Osteoblast (primary cell): Measurements from ENCODE around the gene IDUA. TPM values are rescaled to one million over a fixed set of nuclear protein-coding genes. Genes with fewer than 3 reads are reported as not detected.

Experiments used
- DNase-seq: peaks from one replicate; pipeline ENCODE4 v3.0.0; 2011; ENCODE audit warnings: low spot score, mixed read lengths; ENCODE audit not compliant: insufficient read length; ENCODE audit errors: missing footprints
- H2AFZ ChIP-seq: 2 replicates; pipeline ENCODE4 v1.6.0; 2011; ENCODE audit warnings: mild to moderate bottlenecking, low read length
- H3K27ac ChIP-seq: 2 replicates; pipeline ENCODE4 v1.5.1; 2011; ENCODE audit warnings: mild to moderate bottlenecking, low read depth, low read length, moderate library complexity
- H3K27me3 ChIP-seq: 2 replicates; pipeline ENCODE4 v1.6.0; 2012; ENCODE audit warnings: mild to moderate bottlenecking, control low read depth, inconsistent platforms, low read length, moderate library complexity; ENCODE audit not compliant: insufficient read depth
- H3K36me3 ChIP-seq: 2 replicates; pipeline ENCODE4 v1.5.1; 2011; ENCODE audit warnings: mild to moderate bottlenecking, low read length, control low read depth, moderate library complexity; ENCODE audit not compliant: insufficient read depth
- H3K4me1 ChIP-seq: 2 replicates; pipeline ENCODE4 v1.5.1; 2011; ENCODE audit warnings: mild to moderate bottlenecking, low read length, control low read depth, moderate library complexity; ENCODE audit not compliant: insufficient read depth
- H3K4me2 ChIP-seq: 2 replicates; pipeline ENCODE4 v1.6.0; 2011; ENCODE audit warnings: mild to moderate bottlenecking, low read length; ENCODE audit not compliant: insufficient read depth
- H3K4me3 ChIP-seq: fragments of 200-600 bp; sonication (generic); 3 replicates; pipeline ENCODE4 v1.5.1; 2012; ENCODE audit warnings: mild to moderate bottlenecking, low read length, inconsistent platforms; ENCODE audit not compliant: insufficient read depth
- H3K79me2 ChIP-seq: 2 replicates; pipeline ENCODE4 v1.6.0; 2012; ENCODE audit warnings: mild to moderate bottlenecking, low read length, control low read depth, inconsistent platforms; ENCODE audit not compliant: insufficient read depth
- H3K9me3 ChIP-seq: 2 replicates; pipeline ENCODE4 v1.5.1; 2011; ENCODE audit warnings: low read depth, low read length, control low read depth
- H4K20me1 ChIP-seq: 2 replicates; pipeline ENCODE4 v1.6.0; 2012; ENCODE audit warnings: mild to moderate bottlenecking, low read length, control low read depth; ENCODE audit not compliant: insufficient read depth
- total RNA-seq: library from RNA; depleted of rRNA; stranded (reverse); fragments of >200 nt; gene quantifications from 2 replicates; pipeline ENCODE4 v1.2.3, GENCODE V29; 2012
- TF ChIP-seq, protein P1 (sequence below): IDR thresholded peaks from 2 replicates; pipeline ENCODE4 v1.5.1; 2011; ENCODE audit warnings: mild to moderate bottlenecking, low read depth, low read length, moderate library complexity; ENCODE audit errors: extremely low read depth

Gene IDUA
- total RNA-seq, 1 donor, result 26.4 TPM

DNA sequence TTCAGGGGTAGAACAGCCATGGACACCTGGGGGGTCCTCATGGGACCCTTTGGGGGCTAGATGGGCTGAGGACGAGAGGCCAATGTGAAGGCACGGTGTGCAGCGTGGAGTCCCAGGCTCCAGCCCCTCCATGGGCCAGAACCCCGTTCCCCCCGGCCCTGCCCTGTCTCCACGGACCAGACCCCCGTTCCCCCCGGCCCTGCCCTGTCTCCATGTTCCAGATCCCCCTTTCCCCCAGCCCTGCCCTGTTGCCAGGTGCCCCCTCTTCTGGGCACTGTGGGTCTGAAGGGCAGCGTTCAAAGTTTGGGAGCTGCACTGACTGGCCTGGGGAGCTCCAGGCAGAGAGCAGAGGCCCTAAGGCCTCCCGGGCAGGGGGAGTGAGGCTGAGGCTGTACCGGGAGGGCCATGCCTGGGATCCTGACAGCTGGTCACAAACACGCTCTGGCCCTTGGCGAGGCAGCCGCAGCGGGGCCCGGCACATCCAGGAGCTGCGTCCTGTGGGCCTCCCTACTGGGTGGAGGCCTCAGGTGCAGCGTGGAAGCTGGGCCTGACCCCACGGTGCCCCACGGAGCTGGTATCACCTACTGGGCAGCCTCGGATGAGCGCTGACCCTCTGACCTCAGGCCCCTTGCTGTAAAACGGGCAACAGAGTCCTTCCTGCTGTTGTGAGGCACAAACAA lies 22.4 kb upstream of the IDUA start:
- H3K4me2 ChIP-seq, result no peak overlapping the region
- peak; percentile 81 for DNase-seq
- no peaks in the 10 kb centered on the region for H3K4me1 ChIP-seq
- H2AFZ ChIP-seq, result no peak overlapping the region
- no peaks in the 10 kb centered on the region for H3K9me3 ChIP-seq
- peaks cover 11% of the 10 kb centered on the region for H3K36me3 ChIP-seq
- TF ChIP-seq, protein P1, sequence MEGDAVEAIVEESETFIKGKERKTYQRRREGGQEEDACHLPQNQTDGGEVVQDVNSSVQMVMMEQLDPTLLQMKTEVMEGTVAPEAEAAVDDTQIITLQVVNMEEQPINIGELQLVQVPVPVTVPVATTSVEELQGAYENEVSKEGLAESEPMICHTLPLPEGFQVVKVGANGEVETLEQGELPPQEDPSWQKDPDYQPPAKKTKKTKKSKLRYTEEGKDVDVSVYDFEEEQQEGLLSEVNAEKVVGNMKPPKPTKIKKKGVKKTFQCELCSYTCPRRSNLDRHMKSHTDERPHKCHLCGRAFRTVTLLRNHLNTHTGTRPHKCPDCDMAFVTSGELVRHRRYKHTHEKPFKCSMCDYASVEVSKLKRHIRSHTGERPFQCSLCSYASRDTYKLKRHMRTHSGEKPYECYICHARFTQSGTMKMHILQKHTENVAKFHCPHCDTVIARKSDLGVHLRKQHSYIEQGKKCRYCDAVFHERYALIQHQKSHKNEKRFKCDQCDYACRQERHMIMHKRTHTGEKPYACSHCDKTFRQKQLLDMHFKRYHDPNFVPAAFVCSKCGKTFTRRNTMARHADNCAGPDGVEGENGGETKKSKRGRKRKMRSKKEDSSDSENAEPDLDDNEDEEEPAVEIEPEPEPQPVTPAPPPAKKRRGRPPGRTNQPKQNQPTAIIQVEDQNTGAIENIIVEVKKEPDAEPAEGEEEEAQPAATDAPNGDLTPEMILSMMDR, result no peak
- no peak overlapping the region for H3K27ac ChIP-seq
- H3K79me2 ChIP-seq, result no peaks in the 10 kb centered on the region
- peaks cover 4% of the 10 kb centered on the region for H4K20me1 ChIP-seq
- no peaks in the 10 kb centered on the region for H3K27me3 ChIP-seq
- no peak overlapping the region for H3K4me3 ChIP-seq

DNA sequence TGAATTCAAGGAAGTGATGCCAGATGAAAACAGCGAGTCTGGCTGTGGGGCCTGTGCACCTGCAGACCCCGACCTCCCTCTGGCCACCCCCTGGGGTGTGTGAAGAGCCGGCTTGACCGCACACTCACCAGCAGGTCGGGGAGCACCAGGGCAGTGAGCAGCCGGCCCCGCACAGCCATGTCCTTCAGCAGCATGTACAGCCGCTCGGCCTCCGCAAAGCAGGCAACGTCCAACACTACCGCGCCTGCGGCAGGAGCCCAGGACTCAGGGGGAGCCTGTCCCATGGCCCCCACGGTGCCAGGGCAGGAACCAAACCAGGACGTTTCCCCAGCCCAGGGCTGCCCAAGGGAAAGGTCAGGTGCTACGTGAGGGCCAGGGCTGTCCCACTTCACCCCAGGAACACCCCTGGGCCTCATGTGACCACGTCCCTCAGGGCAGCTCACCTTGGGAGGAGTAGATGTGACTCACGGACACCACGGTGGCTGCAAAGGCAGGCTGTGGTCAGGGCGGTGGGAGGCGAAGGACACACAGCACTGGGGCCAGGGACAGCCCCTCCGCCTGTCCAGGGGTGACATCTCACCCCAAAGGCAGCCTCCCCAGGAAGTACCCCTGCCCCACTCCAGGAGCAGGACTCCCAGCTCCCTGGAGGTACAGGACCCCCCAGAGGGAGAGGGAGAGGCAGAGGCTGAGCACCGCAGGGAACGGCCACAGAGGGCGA lies 21.6 kb upstream of the IDUA start:
- TF ChIP-seq, protein P1, result no peak
- H3K4me2 ChIP-seq, result no peak overlapping the region
- H3K36me3 ChIP-seq, result peaks cover 10% of the 10 kb centered on the region
- peak; percentile 88 for DNase-seq
- no peak overlapping the region for H3K4me3 ChIP-seq
- no peak overlapping the region for H2AFZ ChIP-seq
- H3K27me3 ChIP-seq, result no peaks in the 10 kb centered on the region
- no peak overlapping the region for H3K27ac ChIP-seq
- H3K4me1 ChIP-seq, result no peaks in the 10 kb centered on the region
- peaks cover 1% of the 10 kb centered on the region for H3K79me2 ChIP-seq
- peaks cover 6% of the 10 kb centered on the region for H4K20me1 ChIP-seq
- H3K9me3 ChIP-seq, result no peaks in the 10 kb centered on the region

- no peak overlapping the region for H3K4me2 ChIP-seq
- peaks cover 10% of the 10 kb centered on the region for H3K36me3 ChIP-seq
- no peaks in the 10 kb centered on the region for H3K27me3 ChIP-seq
- no peaks in the 10 kb centered on the region for H3K9me3 ChIP-seq
- H4K20me1 ChIP-seq, result peaks cover 11% of the 10 kb centered on the region
- peak; percentile 77 for DNase-seq
- no peak overlapping the region for H3K27ac ChIP-seq
- H3K4me1 ChIP-seq, result no peaks in the 10 kb centered on the region
- H2AFZ ChIP-seq, result no peak overlapping the region
- H3K79me2 ChIP-seq, result peaks cover 6% of the 10 kb centered on the region
- H3K4me3 ChIP-seq, result no peak overlapping the region
- TF ChIP-seq, protein P1, result no peak
Measured at GRCh38 chr4:965766-966134, 21.1 kb upstream of the IDUA start.
